Measurements from ENCODE around the gene MINK1.

DNA sequence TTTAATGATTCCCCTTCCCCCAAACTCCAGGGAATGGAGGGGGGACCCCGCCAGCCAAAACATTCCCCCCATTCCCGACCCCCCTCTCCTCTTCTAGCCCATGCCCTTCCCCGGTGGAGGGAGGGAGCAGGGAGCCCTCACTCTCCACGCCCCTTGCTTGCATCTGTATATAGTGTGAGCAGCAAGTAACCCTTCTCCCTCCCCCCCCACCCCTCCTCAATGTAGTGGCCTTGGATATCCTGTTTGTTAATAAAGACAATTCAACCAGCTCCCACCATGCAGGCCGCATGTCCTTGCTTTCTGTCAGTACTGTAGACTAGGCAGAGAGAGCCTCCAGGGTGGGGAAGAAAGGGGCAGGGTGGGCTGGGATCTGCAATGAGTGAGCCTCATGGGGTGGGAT lies 64.6 kb downstream of the MINK1 start:
- TF ChIP-seq SREBF2 (IDR thresholded peaks at IDR 0.05) (no peak), FOSL2 (IDR thresholded peaks at IDR 0.05) (no peak), FOSL2 (CRISPR knock-in tag; IDR thresholded peaks at IDR 0.05) (no peak), CEBPB (IDR thresholded peaks at IDR 0.05) (no peak), ZFP36 (IDR thresholded peaks at IDR 0.05; ENCODE audit: borderline replicate concordance, partially characterized antibody) (no peak), EP300 (IDR thresholded peaks at IDR 0.05) (no peak), POLR2A (IDR thresholded peaks at IDR 0.05; ENCODE audit: low read length) (no peak), RCOR1 (IDR thresholded peaks at IDR 0.05; ENCODE audit: low read depth, low read length) (no peak), USF2 (IDR thresholded peaks at IDR 0.05) (no peak)
- TF ChIP-seq, protein P1, sequence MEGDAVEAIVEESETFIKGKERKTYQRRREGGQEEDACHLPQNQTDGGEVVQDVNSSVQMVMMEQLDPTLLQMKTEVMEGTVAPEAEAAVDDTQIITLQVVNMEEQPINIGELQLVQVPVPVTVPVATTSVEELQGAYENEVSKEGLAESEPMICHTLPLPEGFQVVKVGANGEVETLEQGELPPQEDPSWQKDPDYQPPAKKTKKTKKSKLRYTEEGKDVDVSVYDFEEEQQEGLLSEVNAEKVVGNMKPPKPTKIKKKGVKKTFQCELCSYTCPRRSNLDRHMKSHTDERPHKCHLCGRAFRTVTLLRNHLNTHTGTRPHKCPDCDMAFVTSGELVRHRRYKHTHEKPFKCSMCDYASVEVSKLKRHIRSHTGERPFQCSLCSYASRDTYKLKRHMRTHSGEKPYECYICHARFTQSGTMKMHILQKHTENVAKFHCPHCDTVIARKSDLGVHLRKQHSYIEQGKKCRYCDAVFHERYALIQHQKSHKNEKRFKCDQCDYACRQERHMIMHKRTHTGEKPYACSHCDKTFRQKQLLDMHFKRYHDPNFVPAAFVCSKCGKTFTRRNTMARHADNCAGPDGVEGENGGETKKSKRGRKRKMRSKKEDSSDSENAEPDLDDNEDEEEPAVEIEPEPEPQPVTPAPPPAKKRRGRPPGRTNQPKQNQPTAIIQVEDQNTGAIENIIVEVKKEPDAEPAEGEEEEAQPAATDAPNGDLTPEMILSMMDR (IDR thresholded peaks at IDR 0.05): no peak

All from A549 (cell line).